IPS-15b (cell line): ENCODE measurements around the gene RAB8A.
"Not testable (repeated sequence)": the region's sequence is repeated elsewhere in the genome, so short reads cannot be mapped to it uniquely, and the experiment has no call there.

Experiments
- H3K27me3 ChIP-seq: one replicate; pipeline ENCODE4 v1.6.1; 2013; ENCODE audit warnings: low read length; ENCODE audit not compliant: control insufficient read depth, insufficient read depth
- H3K36me3 ChIP-seq: one replicate; pipeline ENCODE4 v1.6.1; 2013; ENCODE audit warnings: low read length; ENCODE audit not compliant: control insufficient read depth, insufficient read depth
- H3K4me1 ChIP-seq: one replicate; pipeline ENCODE4 v1.6.1; 2013; ENCODE audit warnings: mild to moderate bottlenecking, low read length; ENCODE audit not compliant: control insufficient read depth, insufficient read depth
- H3K4me3 ChIP-seq: one replicate; pipeline ENCODE4 v1.5.1; 2013; ENCODE audit warnings: low read depth, low read length
- H3K9ac ChIP-seq: one replicate; pipeline ENCODE4 v1.6.1; 2013; ENCODE audit warnings: low read depth, mild to moderate bottlenecking, low read length
- H3K9me3 ChIP-seq: one replicate; pipeline ENCODE4 v1.6.1; 2013; ENCODE audit warnings: mild to moderate bottlenecking, low read length; ENCODE audit not compliant: control insufficient read depth, insufficient read depth

Gene RAB8A

DNA sequence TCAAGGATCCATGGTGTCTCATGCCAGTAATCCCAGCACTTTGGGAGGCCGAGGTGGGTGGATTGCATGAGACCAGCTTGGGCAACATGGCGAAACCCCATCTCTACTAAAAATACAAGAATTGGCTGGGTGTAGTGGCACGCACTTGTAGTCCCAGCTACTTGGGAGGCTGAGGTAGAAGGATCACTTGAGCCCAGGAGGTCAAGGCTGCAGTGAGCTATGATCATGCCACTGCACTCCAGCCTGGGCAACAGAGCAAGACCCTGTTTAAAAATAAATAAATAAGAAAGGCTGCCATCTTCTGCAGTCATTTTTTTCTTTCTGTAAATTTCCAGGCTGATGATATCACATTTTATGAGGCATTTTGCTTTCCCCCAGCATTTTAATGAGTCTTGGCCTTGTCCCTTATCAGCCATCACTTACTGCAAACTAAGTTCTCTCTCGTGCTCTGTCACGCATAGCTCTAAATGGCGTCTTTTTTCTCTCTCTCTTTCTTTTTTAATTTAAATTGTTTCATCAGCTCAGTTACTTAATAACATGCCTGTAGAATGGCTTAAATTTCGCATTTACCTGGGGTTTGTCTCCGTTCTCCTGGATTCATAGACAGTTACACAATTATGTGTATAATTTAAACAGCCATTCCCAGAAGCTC, 12.2 kb upstream of the RAB8A start:
- H3K4me3 ChIP-seq, H3K4me1 ChIP-seq, H3K9ac ChIP-seq, H3K9me3 ChIP-seq, H3K27me3 ChIP-seq: not testable (repeated sequence)
- peaks cover 35% of the 10 kb centered on the region for H3K36me3 ChIP-seq

DNA sequence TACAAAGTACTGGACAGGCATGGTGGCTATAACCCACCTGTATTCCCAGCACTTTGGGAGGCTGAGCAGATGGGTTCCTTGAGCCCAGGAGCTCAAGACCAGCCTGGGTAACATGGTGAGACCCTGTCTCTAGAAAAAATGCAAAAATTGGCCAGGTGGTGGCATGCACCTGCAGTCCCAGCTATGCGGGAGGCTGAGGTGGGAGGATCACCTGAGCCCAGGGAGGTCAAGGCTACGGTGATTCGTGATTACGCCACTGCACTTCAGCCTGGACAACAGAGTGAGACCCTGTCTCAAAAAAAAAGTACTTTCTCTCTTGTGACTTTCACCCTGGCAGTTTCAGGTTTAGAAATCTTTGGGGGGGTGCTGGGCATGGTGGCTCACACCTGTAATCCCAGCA, 11.2 kb upstream of the RAB8A start:
- H3K36me3 ChIP-seq = peaks cover 25% of the 10 kb centered on the region

DNA sequence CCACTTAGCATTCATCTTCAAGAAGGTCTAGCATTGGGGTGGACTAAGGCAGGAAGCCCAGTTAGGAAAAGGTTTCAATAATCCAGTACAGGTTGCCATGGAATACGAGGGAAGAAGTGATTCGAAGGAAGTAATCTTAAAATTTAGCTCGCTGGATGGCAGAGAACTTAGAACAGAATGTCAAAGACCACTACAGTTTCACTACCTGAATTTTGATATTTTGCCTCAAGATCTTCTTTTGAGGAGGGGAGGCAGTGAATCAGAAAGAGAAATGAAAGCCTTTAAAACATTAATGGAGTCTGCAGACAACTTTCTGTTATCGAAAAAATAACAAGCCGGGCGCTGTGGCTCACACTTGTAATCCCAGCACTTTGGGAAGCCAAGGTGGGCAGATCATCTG, 7.0 kb upstream of the RAB8A start:
- no peaks in the 10 kb centered on the region for H3K27me3 ChIP-seq
- peaks cover 9% of the 10 kb centered on the region for H3K4me1 ChIP-seq
- H3K36me3 ChIP-seq = peaks cover 8% of the 10 kb centered on the region
- no peak overlapping the region for H3K9ac ChIP-seq
- no peaks in the 10 kb centered on the region for H3K9me3 ChIP-seq
- H3K4me3 ChIP-seq = no peak overlapping the region

More for the DNA sequence above, 11.2 kb upstream of the RAB8A start:
- no peaks in the 10 kb centered on the region for H3K27me3 ChIP-seq
- no peak overlapping the region for H3K9ac ChIP-seq
- H3K4me1 ChIP-seq = no peaks in the 10 kb centered on the region
- no peaks in the 10 kb centered on the region for H3K9me3 ChIP-seq
- H3K4me3 ChIP-seq = no peak overlapping the region

DNA sequence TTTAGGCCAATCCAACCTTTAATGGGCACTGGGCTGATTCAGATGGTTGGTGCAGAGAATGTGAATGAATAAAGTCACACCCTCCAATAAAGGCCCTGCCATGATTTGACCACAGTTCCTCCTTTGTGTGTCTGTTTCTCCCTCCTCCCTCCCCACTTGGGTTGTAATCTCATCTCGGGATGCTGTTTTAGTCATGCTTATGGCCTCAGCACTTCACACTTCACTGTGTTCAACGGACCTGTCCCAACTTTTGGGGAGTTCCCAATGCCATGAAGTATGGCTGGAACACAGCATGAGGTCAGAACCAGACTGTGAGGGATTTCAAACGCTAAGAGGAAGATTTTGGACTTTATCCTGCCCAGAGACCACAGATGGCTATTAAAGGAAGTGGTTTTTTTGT, 5.6 kb upstream of the RAB8A start:
- Histone ChIP-seq H3K4me3 (no peak overlapping the region), H3K9me3 (no peaks in the 10 kb centered on the region), H3K36me3 (peaks cover 4% of the 10 kb centered on the region), H3K4me1 (peaks cover 9% of the 10 kb centered on the region), H3K27me3 (no peaks in the 10 kb centered on the region), H3K9ac (no peak overlapping the region)

DNA sequence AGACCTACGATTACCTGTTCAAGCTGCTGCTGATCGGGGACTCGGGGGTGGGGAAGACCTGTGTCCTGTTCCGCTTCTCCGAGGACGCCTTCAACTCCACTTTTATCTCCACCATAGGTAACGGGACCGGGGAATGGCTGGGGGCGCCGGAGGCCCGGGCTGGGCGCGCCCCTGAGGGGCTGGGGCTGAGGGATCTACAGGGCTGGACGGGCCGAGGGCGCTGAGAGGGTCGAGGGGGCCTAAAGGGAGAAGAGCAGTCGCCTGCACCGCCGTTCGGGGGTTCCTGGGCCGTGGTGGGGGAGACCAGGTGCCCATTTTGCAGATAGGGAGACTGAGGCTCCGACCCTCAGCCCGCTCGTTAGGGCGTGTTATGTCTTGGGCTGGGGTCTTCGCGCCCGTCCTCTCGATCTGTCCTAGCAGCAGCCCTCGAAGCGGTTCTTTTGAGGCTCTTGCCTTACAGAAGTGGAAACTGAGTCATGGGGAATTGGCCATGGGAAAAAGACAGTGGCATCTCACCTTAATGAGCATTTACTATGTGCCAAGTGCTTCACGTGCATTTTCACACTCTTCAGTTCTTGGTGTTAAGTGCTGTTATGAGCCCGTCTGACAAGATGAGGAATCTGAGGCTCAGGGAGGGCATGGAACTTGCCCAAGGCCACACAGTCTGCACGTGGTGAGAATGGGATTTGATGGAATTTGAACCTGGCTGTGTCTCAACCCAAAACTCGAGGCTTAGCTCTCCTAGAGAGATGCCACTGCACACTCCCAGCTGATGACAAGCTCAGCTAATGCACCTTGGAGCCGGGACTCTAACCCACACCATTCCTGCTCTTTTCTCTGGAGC, 442 bp downstream of the RAB8A start:
- Histone ChIP-seq H3K27me3 (no peaks in the 10 kb centered on the region), H3K36me3 (peaks cover 2% of the 10 kb centered on the region), H3K9me3 (no peaks in the 10 kb centered on the region), H3K4me3 (peak overlapping the region; percentile 95), H3K9ac (peak overlapping the region; percentile 97), H3K4me1 (peaks cover 9% of the 10 kb centered on the region)

DNA sequence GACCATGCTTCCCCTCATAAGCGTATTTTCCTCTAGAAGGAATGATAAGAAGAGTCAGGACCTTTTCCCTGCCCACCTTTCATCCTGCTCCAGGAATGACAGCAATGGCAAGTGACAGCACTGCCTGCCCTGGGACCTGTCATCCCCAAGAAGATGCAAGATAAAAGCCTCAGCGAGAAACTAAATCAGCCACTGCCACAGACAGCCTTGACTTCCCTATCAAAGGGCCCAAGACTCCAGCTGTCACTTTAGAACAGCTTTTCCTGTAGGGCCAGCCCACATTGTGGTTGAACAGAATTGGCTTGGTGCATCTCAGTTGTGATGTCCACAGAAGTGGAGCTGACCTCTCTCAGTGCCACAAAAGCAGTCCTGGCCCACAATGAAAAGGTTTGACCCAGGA, 1.1 kb downstream of the RAB8A start:
- no peaks in the 10 kb centered on the region for H3K27me3 ChIP-seq
- no peaks in the 10 kb centered on the region for H3K9me3 ChIP-seq
- peaks cover 2% of the 10 kb centered on the region for H3K36me3 ChIP-seq
- peak overlapping the region; percentile 95 for H3K4me3 ChIP-seq
- H3K9ac ChIP-seq = no peak overlapping the region
- H3K4me1 ChIP-seq = peaks cover 5% of the 10 kb centered on the region

DNA sequence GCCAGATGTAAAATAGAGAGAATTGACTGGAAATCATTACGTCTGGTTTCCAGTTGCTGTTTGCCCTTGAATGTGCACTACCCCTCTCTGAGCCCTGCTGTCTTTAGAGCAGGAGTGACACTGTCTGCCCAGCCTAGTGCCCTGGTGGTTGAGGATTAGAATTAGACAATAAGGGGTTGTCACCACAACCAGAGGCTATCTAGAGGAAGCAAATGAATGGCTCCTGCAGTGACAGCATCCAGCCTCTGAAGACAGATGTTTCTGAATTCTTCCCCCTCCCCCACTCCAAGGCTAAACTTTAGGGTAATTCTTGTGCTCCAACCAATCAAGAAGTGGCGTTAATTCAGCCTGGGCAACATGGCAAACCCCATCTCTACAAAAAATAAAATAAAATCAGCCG, 2.0 kb downstream of the RAB8A start:
- H3K36me3 ChIP-seq = peaks cover 9% of the 10 kb centered on the region
- H3K4me3 ChIP-seq = no peak overlapping the region
- H3K9ac ChIP-seq = no peak overlapping the region
- H3K4me1 ChIP-seq = peaks cover 5% of the 10 kb centered on the region
- H3K27me3 ChIP-seq = no peaks in the 10 kb centered on the region
- H3K9me3 ChIP-seq = no peaks in the 10 kb centered on the region

DNA sequence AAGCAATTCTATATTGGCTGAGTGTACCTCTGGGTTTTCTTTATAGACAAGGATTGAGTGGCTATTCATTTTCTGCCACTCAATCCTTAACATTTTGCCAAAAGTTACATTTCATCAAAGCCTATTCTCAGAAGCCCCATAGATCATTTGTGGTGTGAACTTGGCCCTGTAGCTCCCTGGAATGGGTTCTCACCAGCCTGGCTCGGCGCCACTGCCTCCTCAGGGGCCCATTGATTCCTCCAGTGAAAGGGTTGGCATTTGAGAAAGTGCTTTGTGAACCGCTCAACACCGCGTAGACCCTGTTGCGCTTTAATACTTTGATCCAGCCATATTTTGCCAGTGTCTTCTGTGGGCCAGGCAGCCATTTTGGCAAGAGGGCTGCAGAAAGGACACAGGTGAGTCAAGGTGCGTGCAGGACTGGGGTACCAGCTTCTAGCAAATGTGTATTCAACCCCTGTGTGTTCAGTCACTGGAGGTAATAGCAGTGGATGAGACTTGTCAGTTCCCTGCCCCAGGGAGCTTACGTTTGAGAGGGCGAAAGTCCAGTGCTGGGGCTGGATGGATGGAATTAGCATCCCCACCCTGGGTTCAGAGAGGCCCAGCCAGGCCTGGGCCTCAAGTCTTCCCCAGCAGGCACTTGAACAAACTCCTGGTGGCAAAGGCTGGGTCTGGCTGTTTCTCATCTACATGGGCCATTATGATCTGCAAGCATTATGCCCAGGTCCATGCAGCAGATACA, 3.8 kb downstream of the RAB8A start:
- no peak overlapping the region for H3K4me3 ChIP-seq
- H3K9ac ChIP-seq = no peak overlapping the region
- peaks cover 19% of the 10 kb centered on the region for H3K36me3 ChIP-seq
- no peaks in the 10 kb centered on the region for H3K9me3 ChIP-seq
- no peaks in the 10 kb centered on the region for H3K27me3 ChIP-seq
- peaks cover 5% of the 10 kb centered on the region for H3K4me1 ChIP-seq

DNA sequence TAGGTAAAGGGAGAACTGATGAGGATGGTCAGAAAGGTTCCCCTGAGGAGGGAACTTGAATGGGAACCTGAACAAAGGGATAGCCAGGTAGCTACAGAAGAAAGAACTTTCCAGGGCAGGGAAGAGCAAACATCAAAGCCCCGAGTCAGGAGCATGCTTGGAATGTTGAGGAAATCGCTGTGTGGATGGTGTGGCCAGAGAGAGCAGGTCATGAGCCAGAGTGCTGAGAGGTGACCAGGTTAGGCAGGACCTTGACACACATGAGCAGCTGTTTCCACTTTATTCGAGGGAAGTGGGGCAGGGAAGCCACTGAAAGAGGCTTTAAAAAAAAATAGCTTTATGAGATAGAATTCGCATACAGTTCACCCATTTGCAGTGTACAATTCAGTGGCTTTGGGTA, 4.4 kb downstream of the RAB8A start:
- Histone ChIP-seq H3K9ac (no peak overlapping the region), H3K36me3 (peaks cover 19% of the 10 kb centered on the region), H3K9me3 (no peaks in the 10 kb centered on the region), H3K4me3 (no peak overlapping the region), H3K27me3 (no peaks in the 10 kb centered on the region), H3K4me1 (peaks cover 5% of the 10 kb centered on the region)

DNA sequence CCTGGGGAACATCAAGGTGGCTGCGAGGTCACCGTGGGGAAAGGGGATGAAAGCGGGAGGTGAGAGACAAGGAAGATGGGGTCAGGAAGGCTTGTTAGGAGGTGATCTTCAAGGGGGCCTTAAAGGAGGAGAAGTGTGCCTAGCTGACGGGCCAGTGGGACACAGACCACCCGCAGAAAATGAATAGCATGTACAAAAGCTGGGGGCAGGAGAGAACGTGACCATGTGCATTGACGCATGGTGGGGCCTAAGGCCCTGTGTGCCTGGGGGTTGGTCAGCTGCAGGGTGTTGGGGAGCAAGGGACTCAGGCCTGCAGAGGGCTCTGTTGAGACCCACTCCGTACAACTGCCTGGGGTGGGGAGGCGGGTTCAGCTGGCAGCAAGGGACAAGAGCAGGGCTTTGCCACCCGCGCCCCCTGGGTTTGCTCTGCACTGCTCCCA, 5.9 kb downstream of the RAB8A start:
- Histone ChIP-seq H3K4me3 (no peak overlapping the region), H3K36me3 (peaks cover 35% of the 10 kb centered on the region), H3K9ac (no peak overlapping the region)

DNA sequence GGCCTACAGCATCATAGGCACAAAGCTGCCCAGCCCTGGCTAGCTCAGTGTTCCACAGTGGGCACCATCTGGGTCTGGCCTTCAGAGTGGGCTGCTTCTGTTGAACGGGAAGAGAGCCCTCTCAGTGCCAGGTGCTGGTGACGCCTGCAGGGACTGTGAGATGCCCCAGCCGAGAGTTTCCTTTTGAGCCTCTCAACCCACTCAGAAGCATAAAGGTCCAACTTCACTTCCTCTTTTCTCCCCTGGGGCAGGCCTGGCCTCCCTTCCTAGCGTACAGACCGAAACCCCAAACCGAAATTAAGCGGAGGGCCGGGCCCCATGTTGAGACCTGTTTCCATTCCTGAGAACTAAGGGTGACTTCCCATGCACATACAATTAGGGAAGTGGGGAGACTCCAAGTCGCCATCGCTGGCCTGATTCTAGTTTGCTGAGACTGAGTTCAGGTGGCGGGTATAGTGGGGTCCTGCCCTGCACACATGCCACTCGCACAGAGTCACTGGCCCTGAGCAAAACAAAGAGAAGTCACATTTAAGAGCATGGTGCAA, 6.9 kb downstream of the RAB8A start:
- Histone ChIP-seq H3K9me3 (no peaks in the 10 kb centered on the region), H3K4me3 (no peak overlapping the region), H3K36me3 (peaks cover 41% of the 10 kb centered on the region), H3K9ac (no peak overlapping the region), H3K27me3 (no peaks in the 10 kb centered on the region), H3K4me1 (no peaks in the 10 kb centered on the region)

More for the DNA sequence above, 5.9 kb downstream of the RAB8A start:
- H3K27me3 ChIP-seq = no peaks in the 10 kb centered on the region
- H3K9me3 ChIP-seq = no peaks in the 10 kb centered on the region
- H3K4me1 ChIP-seq = peaks cover 1% of the 10 kb centered on the region
